ENCODE measurements around the gene CASZ1.

DNA sequence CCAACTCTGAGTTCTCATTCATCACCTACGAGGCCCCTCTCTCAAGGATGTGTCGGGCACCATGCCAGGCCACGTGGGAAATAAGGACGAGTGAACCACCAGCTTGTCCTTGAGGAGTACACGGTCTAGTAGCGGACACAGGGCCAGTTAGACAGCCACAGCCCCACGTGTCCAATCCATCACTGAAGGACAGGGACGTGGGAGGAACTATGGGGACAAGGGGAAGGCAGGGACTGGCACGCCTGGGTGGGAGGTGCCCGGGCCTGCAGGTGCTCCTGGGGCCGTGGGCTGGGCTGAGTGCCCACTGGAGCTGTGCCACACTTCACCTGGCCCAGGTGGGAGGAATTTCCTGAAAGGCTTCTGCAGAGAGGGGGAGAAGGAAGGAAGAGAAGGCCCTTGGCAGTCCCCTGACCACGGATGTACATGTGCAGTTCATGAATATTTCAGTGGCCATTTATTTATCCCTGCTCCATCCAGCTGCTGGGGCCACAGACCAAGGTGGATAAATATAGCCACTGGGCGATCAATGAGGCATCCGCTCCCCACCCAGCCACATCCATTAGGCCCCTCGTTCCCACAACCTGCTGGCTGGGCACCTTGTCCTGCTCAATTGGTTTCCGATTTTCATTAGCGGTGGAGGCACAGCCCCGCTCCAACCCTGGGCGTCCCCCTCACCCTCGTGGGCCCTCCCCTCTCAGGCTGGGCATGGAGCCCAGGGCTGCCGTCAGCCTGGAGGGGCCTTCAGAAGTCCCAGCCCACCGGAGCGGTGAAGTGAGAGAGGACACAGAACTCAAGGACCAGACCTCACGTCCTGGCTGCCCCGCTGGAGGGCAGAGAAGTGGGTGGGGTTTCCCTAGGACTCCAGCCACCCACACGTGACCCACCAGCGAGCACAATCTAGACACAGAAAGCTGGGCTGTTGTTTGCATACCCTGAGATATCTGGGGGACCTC is 59.5 kb downstream of the CASZ1 start:
- TF ChIP-seq ATF2 (CRISPR knock-in tag; IDR thresholded peaks at IDR 0.05; ENCODE audit: borderline replicate concordance, low read depth) (no peak), FOXP1 (CRISPR knock-in tag; IDR thresholded peaks at IDR 0.05; ENCODE audit: borderline replicate concordance) (no peak), E2F1 (CRISPR knock-in tag; IDR thresholded peaks at IDR 0.05) (no peak)
- TF ChIP-seq, protein P1, sequence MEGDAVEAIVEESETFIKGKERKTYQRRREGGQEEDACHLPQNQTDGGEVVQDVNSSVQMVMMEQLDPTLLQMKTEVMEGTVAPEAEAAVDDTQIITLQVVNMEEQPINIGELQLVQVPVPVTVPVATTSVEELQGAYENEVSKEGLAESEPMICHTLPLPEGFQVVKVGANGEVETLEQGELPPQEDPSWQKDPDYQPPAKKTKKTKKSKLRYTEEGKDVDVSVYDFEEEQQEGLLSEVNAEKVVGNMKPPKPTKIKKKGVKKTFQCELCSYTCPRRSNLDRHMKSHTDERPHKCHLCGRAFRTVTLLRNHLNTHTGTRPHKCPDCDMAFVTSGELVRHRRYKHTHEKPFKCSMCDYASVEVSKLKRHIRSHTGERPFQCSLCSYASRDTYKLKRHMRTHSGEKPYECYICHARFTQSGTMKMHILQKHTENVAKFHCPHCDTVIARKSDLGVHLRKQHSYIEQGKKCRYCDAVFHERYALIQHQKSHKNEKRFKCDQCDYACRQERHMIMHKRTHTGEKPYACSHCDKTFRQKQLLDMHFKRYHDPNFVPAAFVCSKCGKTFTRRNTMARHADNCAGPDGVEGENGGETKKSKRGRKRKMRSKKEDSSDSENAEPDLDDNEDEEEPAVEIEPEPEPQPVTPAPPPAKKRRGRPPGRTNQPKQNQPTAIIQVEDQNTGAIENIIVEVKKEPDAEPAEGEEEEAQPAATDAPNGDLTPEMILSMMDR (IDR thresholded peaks at IDR 0.05): no peak

Measured in WTC11 (cell line).